ENCODE data around the gene EID3.

- TF ChIP-seq EZH2phosphoT487 (IDR thresholded peaks at IDR 0.05; ENCODE audit: low read depth) (no peak), CTCF (IDR thresholded peaks at IDR 0.05; ENCODE audit: low read depth, low read length) (no peak)
Observed at GRCh38 chr12:104336115-104336514, 32.6 kb downstream of the EID3 start.
